AG04450 (cell line): Measurements from ENCODE around the gene KCNK10. TPM values are rescaled to one million over a fixed set of nuclear protein-coding genes. Genes with fewer than 3 reads are reported as not detected.

Experiments used
- CTCF ChIA-PET: fragments of 300-600, 350-600 bp; formaldehyde crosslinking; extraction: SDS; loops from one replicate; lab custom pipeline; 2022; ENCODE audit warnings: antibody characterized with exemption, inconsistent platforms; lab: Charles Lee
- POLR2A ChIA-PET: fragments of 350-600 bp; formaldehyde crosslinking; extraction: SDS; loops from one replicate; lab custom pipeline; 2021; ENCODE audit warnings: antibody characterized with exemption, inconsistent platforms; lab: Yijun Ruan, JAX
- DNase-seq: peaks from one replicate; pipeline ENCODE4 v3.0.0-alpha.2; 2011; ENCODE audit warnings: low read depth, low spot score
- H3K27ac ChIP-seq: one replicate; pipeline ENCODE4 v1.5.1; 2012; ENCODE audit warnings: low read depth, low read length, control low read depth
- H3K27me3 ChIP-seq: one replicate; pipeline ENCODE4 v1.6.0; 2012; ENCODE audit warnings: low read length; ENCODE audit not compliant: control insufficient read depth, insufficient read depth
- H3K4me3 ChIP-seq: 2 replicates; pipeline ENCODE4 v1.5.1; 2011; ENCODE audit warnings: mild to moderate bottlenecking, low read depth, low read length, control low read depth
- H3K9me3 ChIP-seq: 2 replicates; pipeline ENCODE4 v1.5.1; 2012; ENCODE audit warnings: low read length; ENCODE audit not compliant: control insufficient read depth, insufficient read depth
- polyA plus RNA-seq: library from polyadenylated mRNA; depleted of rRNA; stranded (reverse); fragments of >200 nt; gene quantifications from 2 replicates; pipeline ENCODE4 v1.2.3, GENCODE V29; 2011
- TF ChIP-seq, protein P1 (sequence below): IDR thresholded peaks from 2 replicates; pipeline ENCODE4 v1.5.1; 2011; ENCODE audit warnings: low read depth, low read length, control low read depth, inconsistent platforms

Gene KCNK10
- polyA plus RNA-seq, 1 experiment = not detected

DNA sequence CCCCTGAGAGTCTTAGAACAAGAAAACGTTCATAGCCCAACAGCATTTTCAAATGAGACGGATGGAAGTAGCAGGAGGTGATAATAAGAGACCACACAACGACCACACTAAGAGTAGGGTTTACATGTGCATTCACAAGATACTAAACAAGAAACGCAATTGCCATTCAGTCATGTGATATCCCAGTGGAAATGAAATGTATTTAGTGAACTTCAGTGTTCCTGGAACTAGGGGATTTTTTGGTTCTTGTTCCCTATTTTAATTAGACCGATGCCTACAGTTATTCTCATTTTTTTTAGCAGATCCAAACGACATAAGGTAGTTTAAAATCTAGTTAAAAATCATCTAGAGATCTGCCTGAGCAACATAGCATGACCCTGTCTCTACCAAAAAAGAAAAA is 168.1 kb downstream of the KCNK10 start:
- Histone ChIP-seq H3K4me3 (no peak overlapping the region), H3K27ac (no peak overlapping the region), H3K9me3 (no peaks in the 10 kb centered on the region), H3K27me3 (no peaks in the 10 kb centered on the region)
- DNase-seq = no peak
- ChIA-PET CTCF (no interaction called here), POLR2A (no interaction called here)
- TF ChIP-seq, protein P1, sequence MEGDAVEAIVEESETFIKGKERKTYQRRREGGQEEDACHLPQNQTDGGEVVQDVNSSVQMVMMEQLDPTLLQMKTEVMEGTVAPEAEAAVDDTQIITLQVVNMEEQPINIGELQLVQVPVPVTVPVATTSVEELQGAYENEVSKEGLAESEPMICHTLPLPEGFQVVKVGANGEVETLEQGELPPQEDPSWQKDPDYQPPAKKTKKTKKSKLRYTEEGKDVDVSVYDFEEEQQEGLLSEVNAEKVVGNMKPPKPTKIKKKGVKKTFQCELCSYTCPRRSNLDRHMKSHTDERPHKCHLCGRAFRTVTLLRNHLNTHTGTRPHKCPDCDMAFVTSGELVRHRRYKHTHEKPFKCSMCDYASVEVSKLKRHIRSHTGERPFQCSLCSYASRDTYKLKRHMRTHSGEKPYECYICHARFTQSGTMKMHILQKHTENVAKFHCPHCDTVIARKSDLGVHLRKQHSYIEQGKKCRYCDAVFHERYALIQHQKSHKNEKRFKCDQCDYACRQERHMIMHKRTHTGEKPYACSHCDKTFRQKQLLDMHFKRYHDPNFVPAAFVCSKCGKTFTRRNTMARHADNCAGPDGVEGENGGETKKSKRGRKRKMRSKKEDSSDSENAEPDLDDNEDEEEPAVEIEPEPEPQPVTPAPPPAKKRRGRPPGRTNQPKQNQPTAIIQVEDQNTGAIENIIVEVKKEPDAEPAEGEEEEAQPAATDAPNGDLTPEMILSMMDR = no peak

- POLR2A ChIA-PET = no interaction called here
- CTCF ChIA-PET = no interaction called here
- H3K27me3 ChIP-seq = no peaks in the 10 kb centered on the region
- H3K27ac ChIP-seq = no peak overlapping the region
- no peak for DNase-seq
- TF ChIP-seq, protein P1 = no peak
- H3K9me3 ChIP-seq = no peaks in the 10 kb centered on the region
- H3K4me3 ChIP-seq = no peak overlapping the region
These were observed 168.7 kb downstream of the KCNK10 start for GRCh38 chr14:88154321-88154720.

DNA sequence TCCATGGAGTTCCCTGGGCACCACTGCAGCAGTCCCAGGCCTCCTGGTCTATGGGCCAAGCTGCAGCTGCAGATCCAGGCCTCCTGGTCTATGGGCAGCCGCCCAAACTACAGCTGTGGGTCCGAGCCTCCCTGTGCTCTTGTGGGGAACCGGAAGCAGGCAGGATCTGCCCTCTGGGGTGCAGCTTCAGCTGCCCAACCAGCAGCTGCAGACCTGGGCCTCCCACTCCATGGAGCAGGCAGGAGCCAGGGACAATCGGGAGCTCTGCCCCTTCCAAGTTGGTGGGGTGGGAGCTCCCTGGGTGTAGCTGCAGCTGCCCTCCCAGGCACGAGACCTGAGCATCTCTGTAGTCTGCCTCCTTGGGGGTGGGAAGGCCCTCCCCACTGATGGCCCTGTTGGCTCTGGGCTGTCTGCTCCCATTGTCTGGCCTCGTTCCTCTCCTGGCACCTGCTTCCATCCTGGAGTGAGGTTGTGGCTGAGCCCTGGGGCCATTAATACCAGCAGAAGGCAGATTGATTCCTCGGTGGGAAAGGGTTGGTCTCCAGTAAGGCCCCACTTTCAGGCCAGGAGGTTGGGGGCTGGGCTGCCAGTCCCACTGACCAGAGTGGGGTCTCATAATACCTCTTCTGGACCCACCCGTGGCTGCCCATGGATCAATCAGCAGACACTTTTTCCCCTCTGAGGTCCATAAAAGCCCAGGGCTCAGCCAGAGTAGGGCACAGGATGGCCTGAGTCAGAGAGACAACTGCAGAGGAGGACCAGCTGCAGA is 176.0 kb downstream of the KCNK10 start:
- no peak for DNase-seq
- TF ChIP-seq, protein P1 = no peak
- no peak overlapping the region for H3K27ac ChIP-seq
- ChIA-PET POLR2A (no interaction called here), CTCF (no interaction called here)
- H3K27me3 ChIP-seq = no peaks in the 10 kb centered on the region
- H3K4me3 ChIP-seq = no peak overlapping the region
- H3K9me3 ChIP-seq = peaks cover 9% of the 10 kb centered on the region; the same call in 1 of the 2 replicates

DNA sequence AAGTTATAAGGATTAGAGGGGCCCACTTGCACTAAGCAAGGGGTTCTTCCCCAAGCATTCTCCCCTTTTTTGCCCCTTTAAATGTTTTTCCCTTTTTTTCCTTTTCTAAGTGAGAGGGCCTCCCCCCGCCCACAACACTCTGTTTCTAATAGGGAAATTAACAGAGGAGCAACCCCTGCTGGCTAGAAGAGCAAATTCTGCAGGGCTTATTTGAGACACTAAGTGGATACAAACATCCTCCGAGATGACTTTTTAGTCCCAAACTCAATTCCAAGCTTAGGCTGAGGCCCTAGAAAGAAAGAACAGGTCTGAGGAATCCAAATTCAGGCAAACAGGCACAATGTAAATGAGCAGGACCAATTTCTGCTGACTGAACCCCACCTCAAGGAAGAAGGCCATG is 179.3 kb downstream of the KCNK10 start:
- POLR2A ChIA-PET = no interaction called here
- no peak for DNase-seq
- H3K9me3 ChIP-seq = peaks cover 12% of the 10 kb centered on the region
- TF ChIP-seq, protein P1 = no peak
- no peak overlapping the region for H3K4me3 ChIP-seq
- no peak overlapping the region for H3K27ac ChIP-seq
- CTCF ChIA-PET = no interaction called here
- no peaks in the 10 kb centered on the region for H3K27me3 ChIP-seq

GRCh38 chr14:88142997-88143396 is 180.1 kb downstream of the KCNK10 start:
- Histone ChIP-seq H3K27ac (no peak overlapping the region), H3K4me3 (no peak overlapping the region), H3K27me3 (no peaks in the 10 kb centered on the region), H3K9me3 (peaks cover 12% of the 10 kb centered on the region)
- TF ChIP-seq, protein P1 = no peak
- POLR2A ChIA-PET = no interaction called here
- CTCF ChIA-PET = no interaction called here
- DNase-seq = no peak
